ENCODE measurements around the gene BCOR. TPM values are rescaled to one million over a fixed set of nuclear protein-coding genes. Genes with fewer than 3 reads are reported as not detected.

BCOR gene
- 0.68 and 1.5 TPM in 2 replicates for total RNA-seq (2021)
- Bru-seq, nascent RNA: percentile 45 among the genes with signal in this experiment
- percentile 66 among the genes with signal in this experiment for BruChase-seq, experiment 1, labeled RNA remaining after a 2-hour chase
- BruChase-seq, experiment 2, labeled RNA remaining after a 6-hour chase: percentile 52 among the genes with signal in this experiment
- long read RNA-seq, partial matches to known transcripts: 0 of 29 reads
- long read RNA-seq, other reads (novel, unspliced or antisense): 29 of 29 reads

GRCh38 chrX:40097504-40098263 lies at the start of gene BCOR:
Gene BCOR (minus strand): TSS chrX:40097958. CDS start chrX:40077929, 20,029 bp downstream.
- Histone ChIP-seq H3K9me2 (ENCODE audit: insufficient read depth) (no peaks in the 10 kb centered on the region), H3K4me3 (peak within 1 kb of the TSS; percentile 55; the same call in 1 of the 2 replicates), H3K36me3 (ENCODE audit: low read depth) (no peaks in the 10 kb centered on the region), H3K9me3 (ENCODE audit: insufficient read depth, low read depth) (no peaks in the 10 kb centered on the region), H3F3A (ENCODE audit: insufficient read depth, low read depth) (no peaks in the 10 kb centered on the region), H3K27me3 (ENCODE audit: insufficient read depth, low read depth) (no peaks in the 10 kb centered on the region), H3K27ac (no peak within 1 kb of the TSS), H2AFZ (no peak within 1 kb of the TSS), H3K79me2 (ENCODE audit: low read depth) (peaks cover 41% of the 10 kb centered on the region), H3K4me2 (peak within 1 kb of the TSS; percentile 68), H3K4me1 (replicated peaks; ENCODE audit: insufficient read depth) (peaks cover 8% of the 10 kb centered on the region; the same call in 1 of the 2 replicates), H4K20me1 (ENCODE audit: insufficient read depth) (0 out of 2 replicates have a peak, but pooled peaks cover 4% of the 10 kb centered on the region)
- intact Hi-C loops (cut with micrococcal nuclease; ENCODE audit: unreplicated experiment): loop anchor here (2.0 kb wide), 1 partner anchor 77 kb away; no protein-coding TSS in a partner anchor
- TF ChIP-seq CTCF (conservative IDR thresholded peaks at IDR 0.05): no peak
- TF ChIP-seq EZH2 (IDR thresholded peaks at IDR 0.05; ENCODE audit: low read depth): no peak
- ChIA-PET POLR2A (ENCODE audit: unreplicated experiment) (interaction anchor here (0.6 to 0.7 kb wide), 2 partner anchors 13 to 1236 kb away, joined by 3 to 6 read pairs; partner anchors contain the start of gene DDX3X), CTCF (no interaction called here)
- peak in 1 of 2 experiments; percentile 58 for DNase-seq
- BruUV-seq (replicated peaks): no TSS peak

GRCh38 chrX:40147126-40147952 lies 49.6 kb upstream of the BCOR start:
- no peak overlapping the region for H3K4me2 ChIP-seq
- H3K4me3 ChIP-seq: no peak overlapping the region
- no peaks in the 10 kb centered on the region for H3K79me2 ChIP-seq (ENCODE audit: low read depth)
- no TSS peak for BruUV-seq (replicated peaks)
- DNase-seq: no peak
- H3K4me1 ChIP-seq (replicated peaks; ENCODE audit: insufficient read depth): no peaks in the 10 kb centered on the region
- TF ChIP-seq CTCF (conservative IDR thresholded peaks at IDR 0.05) (no peak), EZH2 (IDR thresholded peaks at IDR 0.05; ENCODE audit: low read depth) (no peak)
- H3K36me3 ChIP-seq (ENCODE audit: low read depth): no peaks in the 10 kb centered on the region
- no peak overlapping the region for H3K27ac ChIP-seq
- no peaks in the 10 kb centered on the region for H3K9me3 ChIP-seq (ENCODE audit: insufficient read depth, low read depth)
- H3K27me3 ChIP-seq (ENCODE audit: insufficient read depth, low read depth): no peaks in the 10 kb centered on the region
- no peaks in the 10 kb centered on the region for H4K20me1 ChIP-seq (ENCODE audit: insufficient read depth)
- intact Hi-C loops (cut with micrococcal nuclease; ENCODE audit: unreplicated experiment): no loop called here
- CTCF ChIA-PET: no interaction called here
- no peaks in the 10 kb centered on the region for H3F3A ChIP-seq (ENCODE audit: insufficient read depth, low read depth)
- no peaks in the 10 kb centered on the region for H3K9me2 ChIP-seq (ENCODE audit: insufficient read depth)
- POLR2A ChIA-PET (ENCODE audit: unreplicated experiment): no interaction called here
- no peak overlapping the region for H2AFZ ChIP-seq

Data from PC-9 (cell line).